SW480 (cell line): ENCODE results near the gene BARX2.

Source experiments
- DNase-seq: peaks from one replicate; pipeline ENCODE4 v3.0.0-alpha.2; 2016; ENCODE audit warnings: low spot score

Gene BARX2

GRCh38 chr11:129402206-129403171, 26.8 kb downstream of the BARX2 start:
- no peak for DNase-seq

- DNase-seq, result no peak
These were observed 29.1 kb downstream of the BARX2 start for GRCh38 chr11:129404731-129405130.

GRCh38 chr11:129408865-129409444, 33.3 kb downstream of the BARX2 start:
- no peak for DNase-seq

- DNase-seq, result no peak
These were observed 34.8 kb downstream of the BARX2 start for GRCh38 chr11:129410395-129410960.

- DNase-seq, result no peak
These were observed 36.8 kb downstream of the BARX2 start for GRCh38 chr11:129412494-129412893.

- DNase-seq, result no peak
These were observed 38.7 kb downstream of the BARX2 start for GRCh38 chr11:129414144-129414872.

- DNase-seq, result no peak
These were observed 40.6 kb downstream of the BARX2 start for GRCh38 chr11:129416080-129416820.

- DNase-seq, result no peak
These were observed 41.8 kb downstream of the BARX2 start for GRCh38 chr11:129417458-129417857.

GRCh38 chr11:129418039-129418438, 42.4 kb downstream of the BARX2 start:
- DNase-seq, result no peak

GRCh38 chr11:129419386-129419785, 43.7 kb downstream of the BARX2 start:
- DNase-seq, result no peak

- no peak for DNase-seq
These were observed 47.8 kb downstream of the BARX2 start for GRCh38 chr11:129423426-129423825.

- no peak for DNase-seq
These were observed 49.6 kb downstream of the BARX2 start for GRCh38 chr11:129425214-129425613.

GRCh38 chr11:129426038-129426437, 50.4 kb downstream of the BARX2 start:
- no peak for DNase-seq

GRCh38 chr11:129426776-129427175, 51.1 kb downstream of the BARX2 start:
- DNase-seq, result no peak

- no peak for DNase-seq
These were observed 51.7 kb downstream of the BARX2 start for GRCh38 chr11:129427376-129427775.

- no peak for DNase-seq
These were observed 52.3 kb downstream of the BARX2 start for GRCh38 chr11:129427816-129428406.

GRCh38 chr11:129428557-129428956, 52.9 kb downstream of the BARX2 start:
- DNase-seq, result no peak

GRCh38 chr11:129434641-129435498, 59.2 kb downstream of the BARX2 start:
- no peak for DNase-seq

GRCh38 chr11:129435499-129436245, 60.0 kb downstream of the BARX2 start:
- DNase-seq, result no peak

GRCh38 chr11:129436573-129436972, 60.9 kb downstream of the BARX2 start:
- DNase-seq, result no peak
